Activated T-cell treated with anti-CD3 and anti-CD28 coated beads for 48 hours (primary cell): ENCODE data around the gene B2M.
"Not testable (repeated sequence)": the region's sequence is repeated elsewhere in the genome, so short reads cannot be mapped to it uniquely, and the experiment has no call there.

Experiments used
- DNase-seq: peaks from one replicate; pipeline ENCODE4 v3.0.0-alpha.2; 2020; ENCODE audit warnings: low read depth

The B2M gene

DNA sequence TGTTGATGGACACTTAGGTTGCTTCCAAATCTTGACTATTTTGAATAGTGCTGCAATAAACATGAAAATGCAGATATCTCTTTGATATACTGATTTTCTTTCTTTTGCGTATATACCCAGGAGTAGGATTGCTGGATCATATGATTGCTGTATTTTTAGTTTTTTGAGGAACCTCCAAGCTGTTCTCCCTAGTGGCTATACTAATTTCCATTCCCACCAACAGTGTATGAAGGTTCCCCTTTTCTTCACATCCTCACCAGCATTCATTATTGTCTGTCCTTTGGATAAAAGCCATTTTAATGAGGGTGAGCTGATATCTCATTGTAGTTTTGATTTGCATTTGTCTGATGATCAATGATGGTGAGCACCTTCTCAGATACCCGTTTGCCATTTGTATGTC, 12.7 kb upstream of the B2M start:
- DNase-seq = no peak

DNA sequence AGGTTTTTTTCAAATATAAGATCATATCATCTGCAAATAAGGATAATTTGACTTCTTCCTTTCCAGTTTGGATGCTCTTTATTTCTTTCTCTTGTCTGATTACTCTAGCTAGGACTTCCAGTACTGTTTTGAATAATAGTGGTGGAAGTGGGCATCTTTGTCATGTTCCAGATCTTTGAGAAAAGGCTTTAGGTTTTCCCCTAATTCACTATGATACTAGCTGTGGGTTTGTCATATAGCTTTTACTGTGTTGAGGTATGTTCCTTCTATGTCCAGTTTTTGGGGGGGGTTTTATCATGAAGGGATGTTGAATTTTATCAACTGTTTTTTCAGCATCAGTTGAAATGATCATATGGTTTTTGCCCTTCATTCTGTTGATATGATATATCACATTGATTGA, 10.6 kb upstream of the B2M start:
- DNase-seq = not testable (repeated sequence)

GRCh38 chr15:44705986-44706385, 5.3 kb upstream of the B2M start:
- DNase-seq = no peak

GRCh38 chr15:44706401-44706800, 4.9 kb upstream of the B2M start:
- no peak for DNase-seq

DNA sequence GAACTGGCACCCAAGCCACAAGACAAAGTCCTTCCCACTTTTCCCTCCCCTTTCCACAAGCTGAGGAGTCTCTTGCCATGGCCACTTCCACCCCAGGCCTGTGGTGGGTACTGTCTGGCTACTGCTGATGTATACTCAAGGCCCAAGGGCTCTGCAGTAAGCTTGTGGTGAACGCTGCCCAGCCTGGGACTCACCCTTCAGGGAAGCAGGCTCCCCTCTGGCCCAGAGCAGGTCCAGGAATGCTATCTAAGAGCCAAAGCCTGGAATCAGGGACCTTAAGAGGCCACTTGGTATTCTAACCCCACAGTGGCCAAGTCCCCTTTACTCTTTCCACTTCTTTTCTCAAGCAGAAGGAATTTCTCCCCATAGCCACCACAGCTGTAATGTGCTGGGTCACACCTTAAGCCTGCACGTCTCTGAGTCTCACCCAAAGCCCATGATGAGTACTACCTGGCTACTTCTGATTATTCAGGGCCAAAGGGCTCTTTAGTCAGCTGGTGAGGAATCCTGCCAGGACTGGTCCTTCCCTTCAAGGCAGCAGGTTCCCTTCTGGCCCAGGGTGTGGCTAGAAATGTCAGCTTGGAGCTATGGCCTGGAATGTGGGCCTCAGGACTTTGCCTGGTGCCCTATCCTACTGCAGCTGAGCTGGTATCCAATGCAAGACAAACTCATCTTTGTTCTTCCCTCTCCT, 4.2 kb upstream of the B2M start:
- no peak for DNase-seq

DNA sequence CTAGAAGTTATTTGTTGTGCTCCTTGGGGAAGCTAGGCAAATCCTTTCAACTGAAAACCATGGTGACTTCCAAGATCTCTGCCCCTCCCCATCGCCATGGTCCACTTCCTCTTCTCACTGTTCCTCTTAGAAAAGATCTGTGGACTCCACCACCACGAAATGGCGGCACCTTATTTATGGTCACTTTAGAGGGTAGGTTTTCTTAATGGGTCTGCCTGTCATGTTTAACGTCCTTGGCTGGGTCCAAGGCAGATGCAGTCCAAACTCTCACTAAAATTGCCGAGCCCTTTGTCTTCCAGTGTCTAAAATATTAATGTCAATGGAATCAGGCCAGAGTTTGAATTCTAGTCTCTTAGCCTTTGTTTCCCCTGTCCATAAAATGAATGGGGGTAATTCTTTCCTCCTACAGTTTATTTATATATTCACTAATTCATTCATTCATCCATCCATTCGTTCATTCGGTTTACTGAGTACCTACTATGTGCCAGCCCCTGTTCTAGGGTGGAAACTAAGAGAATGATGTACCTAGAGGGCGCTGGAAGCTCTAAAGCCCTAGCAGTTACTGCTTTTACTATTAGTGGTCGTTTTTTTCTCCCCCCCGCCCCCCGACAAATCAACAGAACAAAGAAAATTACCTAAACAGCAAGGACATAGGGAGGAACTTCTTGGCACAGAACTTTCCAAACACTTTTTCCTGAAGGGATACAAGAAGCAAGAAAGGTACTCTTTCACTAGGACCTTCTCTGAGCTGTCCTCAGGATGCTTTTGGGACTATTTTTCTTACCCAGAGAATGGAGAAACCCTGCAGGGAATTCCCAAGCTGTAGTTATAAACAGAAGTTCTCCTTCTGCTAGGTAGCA, 851 bp upstream of the B2M start:
- DNase-seq = no peak

- no peak for DNase-seq
These were observed 527 bp downstream of the B2M start for GRCh38 chr15:44711743-44712345.

DNA sequence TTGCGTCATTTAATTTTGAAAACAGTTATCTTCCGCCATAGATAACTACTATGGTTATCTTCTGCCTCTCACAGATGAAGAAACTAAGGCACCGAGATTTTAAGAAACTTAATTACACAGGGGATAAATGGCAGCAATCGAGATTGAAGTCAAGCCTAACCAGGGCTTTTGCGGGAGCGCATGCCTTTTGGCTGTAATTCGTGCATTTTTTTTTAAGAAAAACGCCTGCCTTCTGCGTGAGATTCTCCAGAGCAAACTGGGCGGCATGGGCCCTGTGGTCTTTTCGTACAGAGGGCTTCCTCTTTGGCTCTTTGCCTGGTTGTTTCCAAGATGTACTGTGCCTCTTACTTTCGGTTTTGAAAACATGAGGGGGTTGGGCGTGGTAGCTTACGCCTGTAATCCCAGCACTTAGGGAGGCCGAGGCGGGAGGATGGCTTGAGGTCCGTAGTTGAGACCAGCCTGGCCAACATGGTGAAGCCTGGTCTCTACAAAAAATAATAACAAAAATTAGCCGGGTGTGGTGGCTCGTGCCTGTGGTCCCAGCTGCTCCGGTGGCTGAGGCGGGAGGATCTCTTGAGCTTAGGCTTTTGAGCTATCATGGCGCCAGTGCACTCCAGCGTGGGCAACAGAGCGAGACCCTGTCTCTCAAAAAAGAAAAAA, 1.2 kb downstream of the B2M start:
- peak; percentile 46 for DNase-seq

DNA sequence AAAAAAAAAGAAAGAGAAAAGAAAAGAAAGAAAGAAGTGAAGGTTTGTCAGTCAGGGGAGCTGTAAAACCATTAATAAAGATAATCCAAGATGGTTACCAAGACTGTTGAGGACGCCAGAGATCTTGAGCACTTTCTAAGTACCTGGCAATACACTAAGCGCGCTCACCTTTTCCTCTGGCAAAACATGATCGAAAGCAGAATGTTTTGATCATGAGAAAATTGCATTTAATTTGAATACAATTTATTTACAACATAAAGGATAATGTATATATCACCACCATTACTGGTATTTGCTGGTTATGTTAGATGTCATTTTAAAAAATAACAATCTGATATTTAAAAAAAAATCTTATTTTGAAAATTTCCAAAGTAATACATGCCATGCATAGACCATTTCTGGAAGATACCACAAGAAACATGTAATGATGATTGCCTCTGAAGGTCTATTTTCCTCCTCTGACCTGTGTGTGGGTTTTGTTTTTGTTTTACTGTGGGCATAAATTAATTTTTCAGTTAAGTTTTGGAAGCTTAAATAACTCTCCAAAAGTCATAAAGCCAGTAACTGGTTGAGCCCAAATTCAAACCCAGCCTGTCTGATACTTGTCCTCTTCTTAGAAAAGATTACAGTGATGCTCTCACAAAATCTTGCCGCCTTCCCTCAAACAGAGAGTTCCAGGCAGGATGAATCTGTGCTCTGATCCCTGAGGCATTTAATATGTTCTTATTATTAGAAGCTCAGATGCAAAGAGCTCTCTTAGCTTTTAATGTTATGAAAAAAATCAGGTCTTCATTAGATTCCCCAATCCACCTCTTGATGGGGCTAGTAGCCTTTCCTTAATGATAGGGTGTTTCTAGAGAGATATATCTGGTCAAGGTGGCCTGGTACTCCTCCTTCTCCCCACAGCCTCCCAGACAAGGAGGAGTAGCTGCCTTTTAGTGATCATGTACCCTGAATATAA, 2.0 kb downstream of the B2M start:
- no peak for DNase-seq

DNA sequence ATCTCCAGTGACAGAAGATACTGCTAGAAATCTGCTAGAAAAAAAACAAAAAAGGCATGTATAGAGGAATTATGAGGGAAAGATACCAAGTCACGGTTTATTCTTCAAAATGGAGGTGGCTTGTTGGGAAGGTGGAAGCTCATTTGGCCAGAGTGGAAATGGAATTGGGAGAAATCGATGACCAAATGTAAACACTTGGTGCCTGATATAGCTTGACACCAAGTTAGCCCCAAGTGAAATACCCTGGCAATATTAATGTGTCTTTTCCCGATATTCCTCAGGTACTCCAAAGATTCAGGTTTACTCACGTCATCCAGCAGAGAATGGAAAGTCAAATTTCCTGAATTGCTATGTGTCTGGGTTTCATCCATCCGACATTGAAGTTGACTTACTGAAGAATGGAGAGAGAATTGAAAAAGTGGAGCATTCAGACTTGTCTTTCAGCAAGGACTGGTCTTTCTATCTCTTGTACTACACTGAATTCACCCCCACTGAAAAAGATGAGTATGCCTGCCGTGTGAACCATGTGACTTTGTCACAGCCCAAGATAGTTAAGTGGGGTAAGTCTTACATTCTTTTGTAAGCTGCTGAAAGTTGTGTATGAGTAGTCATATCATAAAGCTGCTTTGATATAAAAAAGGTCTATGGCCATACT, 4.0 kb downstream of the B2M start:
- DNase-seq = no peak

GRCh38 chr15:44715797-44716334, 4.5 kb downstream of the B2M start:
- no peak for DNase-seq

- DNase-seq = no peak
These were observed 5.8 kb downstream of the B2M start for GRCh38 chr15:44716983-44717602.

DNA sequence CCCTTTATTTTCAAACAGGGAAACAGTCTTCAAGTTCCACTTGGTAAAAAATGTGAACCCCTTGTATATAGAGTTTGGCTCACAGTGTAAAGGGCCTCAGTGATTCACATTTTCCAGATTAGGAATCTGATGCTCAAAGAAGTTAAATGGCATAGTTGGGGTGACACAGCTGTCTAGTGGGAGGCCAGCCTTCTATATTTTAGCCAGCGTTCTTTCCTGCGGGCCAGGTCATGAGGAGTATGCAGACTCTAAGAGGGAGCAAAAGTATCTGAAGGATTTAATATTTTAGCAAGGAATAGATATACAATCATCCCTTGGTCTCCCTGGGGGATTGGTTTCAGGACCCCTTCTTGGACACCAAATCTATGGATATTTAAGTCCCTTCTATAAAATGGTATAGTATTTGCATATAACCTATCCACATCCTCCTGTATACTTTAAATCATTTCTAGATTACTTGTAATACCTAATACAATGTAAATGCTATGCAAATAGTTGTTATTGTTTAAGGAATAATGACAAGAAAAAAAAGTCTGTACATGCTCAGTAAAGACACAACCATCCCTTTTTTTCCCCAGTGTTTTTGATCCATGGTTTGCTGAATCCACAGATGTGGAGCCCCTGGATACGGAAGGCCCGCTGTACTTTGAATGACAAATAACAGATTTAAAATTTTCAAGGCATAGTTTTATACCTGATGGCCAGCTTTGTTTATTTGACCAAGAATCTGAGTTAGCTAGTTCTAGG, 7.0 kb downstream of the B2M start:
- no peak for DNase-seq

DNA sequence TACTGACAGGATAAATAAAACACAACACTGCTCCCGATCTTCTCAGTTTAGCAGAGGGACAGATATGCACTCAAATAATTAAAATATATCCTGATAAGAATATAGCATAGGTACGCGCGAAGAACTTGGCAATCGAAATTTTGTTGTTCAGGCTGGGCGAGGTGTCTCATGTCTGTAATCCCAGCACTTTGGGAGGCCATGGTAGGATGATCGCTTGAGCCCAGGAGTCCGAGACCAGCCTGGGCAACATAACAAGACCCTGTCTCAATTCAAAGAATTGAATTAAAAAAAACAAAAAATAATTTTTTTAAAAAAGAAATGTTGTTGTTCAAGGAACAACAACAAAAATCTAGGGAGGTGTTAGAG, 7.6 kb downstream of the B2M start:
- DNase-seq = no peak

DNA sequence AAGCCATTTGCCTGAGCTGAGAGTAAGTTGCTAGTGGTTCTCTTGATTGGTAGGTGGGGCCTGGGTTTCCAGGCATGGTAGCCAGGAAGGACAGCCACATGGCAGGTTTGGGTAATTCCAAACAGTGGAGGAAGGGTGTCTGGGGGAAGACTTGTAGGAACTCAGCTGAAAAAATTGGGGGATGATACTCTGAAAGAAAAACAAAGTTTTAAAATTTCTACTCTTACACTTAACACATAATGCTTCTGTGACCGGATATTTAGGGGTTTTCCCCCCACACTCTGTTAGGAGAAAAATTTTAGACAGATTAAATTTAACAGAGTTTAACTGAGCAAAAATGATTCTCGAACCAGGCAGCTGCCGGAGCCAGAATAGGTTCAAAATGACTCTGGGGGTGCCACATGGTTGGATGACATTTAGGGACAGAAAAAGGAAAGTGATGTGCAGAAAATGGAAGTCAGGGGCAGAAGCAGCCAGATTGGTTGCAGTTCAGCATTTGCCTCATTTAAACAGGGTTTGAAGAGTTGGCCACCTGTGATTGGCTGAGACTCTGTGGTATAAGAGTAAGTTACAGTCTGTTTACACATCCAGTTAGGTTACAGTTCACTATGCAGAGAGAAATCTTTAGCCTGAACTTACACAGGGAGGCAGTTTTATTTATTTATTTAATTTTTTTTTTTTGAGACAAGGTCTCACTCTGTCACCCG, 8.1 kb downstream of the B2M start:
- DNase-seq = peak; percentile 50

DNA sequence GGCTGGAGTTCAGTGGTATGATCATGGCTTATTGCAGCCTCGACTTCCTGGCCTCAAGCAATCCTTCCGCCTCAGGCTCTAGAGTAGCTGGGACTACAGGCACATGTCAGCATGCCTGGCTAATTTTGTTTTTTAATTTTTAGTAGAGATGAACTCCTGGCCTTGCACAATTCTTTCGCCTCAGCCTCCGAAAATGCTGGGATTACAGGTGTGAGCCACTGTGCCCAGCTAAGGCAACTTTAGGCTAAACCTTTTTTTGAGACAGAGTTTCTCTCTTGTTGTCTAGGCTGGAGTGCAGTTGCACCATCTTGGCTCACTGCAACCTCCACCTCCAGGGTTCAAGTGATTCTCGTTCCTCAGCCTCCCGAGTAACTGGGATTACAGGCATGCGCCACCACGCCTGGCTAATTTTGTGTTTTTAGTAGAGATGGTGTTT, 8.7 kb downstream of the B2M start:
- peak; percentile 21 for DNase-seq

- DNase-seq = no peak
These were observed 9.3 kb downstream of the B2M start for GRCh38 chr15:44720460-44721176.

DNA sequence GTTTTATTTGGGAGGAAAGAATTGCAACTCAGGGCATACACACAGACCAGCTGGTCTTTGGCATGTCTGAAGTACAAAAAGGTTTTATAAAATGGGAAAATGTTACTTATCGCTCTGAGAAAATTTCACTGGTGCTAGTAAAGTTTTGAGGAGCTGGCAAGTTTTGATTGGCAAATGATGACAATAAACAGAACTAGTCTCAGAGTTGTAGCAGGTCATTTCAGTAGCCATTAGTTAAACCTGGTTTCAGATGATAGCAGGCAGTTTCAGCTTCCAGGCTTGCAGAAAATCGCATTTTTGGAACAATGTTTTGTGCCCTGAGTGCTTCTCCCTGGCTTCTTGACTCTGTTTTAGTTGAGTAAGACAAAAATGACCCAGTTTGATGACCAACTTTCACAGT, 10.7 kb downstream of the B2M start:
- no peak for DNase-seq
